Heart right ventricle (tissue), 16 donors: ENCODE results near the gene FAM227A. TPM values are rescaled to one million over a fixed set of nuclear protein-coding genes. Genes with fewer than 3 reads are reported as not detected.

Source experiments
- ATAC-seq, 8 donors: fragments of 200-7000 bp; cut with Tn5 transposase; one replicate each; pipeline ENCODE4 v1.9.1; 2020; ENCODE audit warnings: mild to moderate bottlenecking in 8 of 8, moderate library complexity in 8 of 8, moderate number of reproducible peaks in 1 of 8
- DNase-seq, 2 donors: peaks; one replicate each; pipeline ENCODE4 v3.0.0-alpha.2; 2020
- H3K27ac ChIP-seq, 10 donors: fragments of 200-600 bp; sonication (generic) in 2 of 10; one replicate each; pipeline versions ENCODE4 v1.5.0 to v1.8.0; 2020 to 2022; ENCODE audit warnings: mild to moderate bottlenecking in 3 of 10
- H3K27me3 ChIP-seq, 7 donors: fragments of 200-600 bp; one replicate each; pipeline ENCODE4 v1.8.0; 2021 to 2022; ENCODE audit warnings: mild to moderate bottlenecking in 2 of 7
- H3K36me3 ChIP-seq, 9 donors: fragments of 200-600 bp; sonication (generic) in 1 of 9; one replicate each; pipeline versions ENCODE4 v1.5.0 to v1.8.0; 2020 to 2022; ENCODE audit warnings: mild to moderate bottlenecking in 2 of 9
- H3K4me1 ChIP-seq, 9 donors: fragments of 200-600 bp; sonication (generic) in 1 of 9; one replicate each; pipeline versions ENCODE4 v1.5.0 to v1.8.0; 2020 to 2022; ENCODE audit warnings: mild to moderate bottlenecking in 4 of 9
- H3K4me3 ChIP-seq, 10 donors: fragments of 200-600 bp; sonication (generic) in 2 of 10; one replicate each; pipeline versions ENCODE4 v1.5.0 to v1.8.0; 2020 to 2022; ENCODE audit warnings: mild to moderate bottlenecking in 7 of 10, moderate library complexity in 2 of 10
- H3K9me3 ChIP-seq, 11 donors: fragments of 200-600 bp in 10 of 11; sonication (generic) in 2 of 11; one replicate each; pipeline versions ENCODE4 v1.5.0 to v1.8.0; 2013 to 2022; ENCODE audit warnings: mild to moderate bottlenecking in 2 of 11, control low read depth in 1 of 11, moderate library complexity in 1 of 11
- CTCF ChIP-seq, 9 donors: fragments of 200-600 bp; sonication (generic) in 2 of 9; IDR thresholded peaks; one replicate each; pipeline versions ENCODE4 v1.5.0 to v1.8.0; 2021 to 2022; ENCODE audit warnings: antibody characterized with exemption in 9 of 9, mild to moderate bottlenecking in 5 of 9, moderate library complexity in 1 of 9
- WGBS, 2 donors: extraction: QIAGEN DNeasy Blood & Tissue Kit; methylation state at CpG; one replicate each; pipeline ENCODE4 v1.1.7; 2013; ENCODE audit warnings: inconsistent platforms in 1 of 2; 5-methylcytosine and 5-hydroxymethylcytosine counted together
- intact Hi-C, 10 donors: fragments of 100-400 bp; cut with DNase I; formaldehyde crosslinking; loops; one replicate each; pipeline versions ENCODE4 v1.11.1 to v1.14.2; 2022
- polyA plus RNA-seq, 2 donors: library from polyadenylated mRNA; stranded (reverse); fragments of 200-250 nt; gene quantifications; one replicate each; pipeline ENCODE4 v1.2.3, GENCODE V29; 2013
- total RNA-seq, 10 donors: library from RNA; stranded (reverse); fragmentation: NEBNext Ultra II Directional in 3 of 10; extraction: Animal tissue kit (Norgen Biotek cat#: 25700) in 3 of 10; gene quantifications; one replicate each; pipeline versions ENCODE4 v1.2.1 to v1.2.4, GENCODE V29; 2021 to 2023
- donor health status: Arrhythmogenic right ventricular cardiomyopathy.
- donor health status: ischemic (EF 13 %, LVEDD 7.1; RV severe dilation, severe dysfunction).
- donor health status: healthy with polysubstance abuse.
- donor health status: DM: no; HTN: yes; CAD: no.
- donor health status: DM: no; HTN: no; CAD: no.
- donor health status: ischemic (EF 25% LVEDD 6.9; RV normal size, moderate dysfunction).
- donor health status: ischemic (EF 25% LVEDD 5.7; RV mildly dilated, moderate dysfunction).
- donor health status: healthy.
- donor health status: DM: yes; HTN: yes; CAD: no.
- donor health status: Ischemic cardiomyopathy.
- donor health status: ischemic (EF 35%, LVEDD 5.7; RV mildly dilated, moderate dysfunction).
- donor health status: nonischemic (EF 11% LVEDD 7.7; RV severe dilation, severe dysfunction).
- donor health status: DM: yes; HTN: yes; CAD: no.
- donor health status: PGD.
- donor health status: ischemic (EF 29% LVEDD 5.4; RV normal size, mild dysfunction).
- donor health status: nonischemic (EF 23%, LVEDD 6.1; RV moderate dilation, normal function).

FAM227A gene
- total and polyA plus RNA-seq, 12 donors = 0.11 to 0.97 (median 0.46) TPM

GRCh38 chr22:38638216-38638615 lies 18.0 kb downstream of the FAM227A start:
- DNase-seq (no peak), ATAC-seq (no peak)
- intact Hi-C loops = no loop called here
- no peak for TF ChIP-seq CTCF (IDR thresholded peaks at IDR 0.05)
- Histone ChIP-seq H3K36me3 (peaks cover 0 to 4% (median 0%) of the 10 kb centered on the region in 9 donors), H3K27me3 (no peaks in the 10 kb centered on the region), H3K9me3 (no peaks in the 10 kb centered on the region), H3K4me1 (no peaks in the 10 kb centered on the region), H3K4me3 (no peak overlapping the region), H3K27ac (no peak overlapping the region)
- WGBS, 2 donors = 76 to 79% methylated on average over 2 of the region's 2 CpGs

- WGBS, 2 donors = 87 to 92% methylated on average over 3 of the region's 3 CpGs
- ATAC-seq (no peak), DNase-seq (no peak)
- H3K36me3 ChIP-seq = peaks cover 0 to 12% (median 0%) of the 10 kb centered on the region in 9 donors
- no peaks in the 10 kb centered on the region for H3K27me3 ChIP-seq
- no peak overlapping the region for H3K27ac ChIP-seq
- H3K9me3 ChIP-seq = no peaks in the 10 kb centered on the region
- no peaks in the 10 kb centered on the region for H3K4me1 ChIP-seq
- no peak overlapping the region for H3K4me3 ChIP-seq
- TF ChIP-seq CTCF (IDR thresholded peaks at IDR 0.05) = no peak
- intact Hi-C loops = no loop called here
Observed at GRCh38 chr22:38632528-38632927, 23.7 kb downstream of the FAM227A start.

GRCh38 chr22:38631724-38632123 lies 24.5 kb downstream of the FAM227A start:
- no peak for TF ChIP-seq CTCF (IDR thresholded peaks at IDR 0.05)
- 82 to 87% methylated on average over 9 of the region's 9 CpGs for WGBS, 2 donors
- Histone ChIP-seq H3K9me3 (no peaks in the 10 kb centered on the region), H3K27me3 (no peaks in the 10 kb centered on the region), H3K4me3 (no peak overlapping the region), H3K4me1 (no peaks in the 10 kb centered on the region), H3K27ac (no peak overlapping the region), H3K36me3 (peaks cover 0 to 12% (median 0%) of the 10 kb centered on the region in 9 donors)
- DNase-seq (no peak), ATAC-seq (no peak)
- intact Hi-C loops = no loop called here

- Histone ChIP-seq H3K27ac (no peak overlapping the region), H3K4me3 (no peak overlapping the region), H3K36me3 (peaks cover 0 to 12% (median 0%) of the 10 kb centered on the region in 9 donors), H3K27me3 (no peaks in the 10 kb centered on the region), H3K4me1 (no peaks in the 10 kb centered on the region), H3K9me3 (no peaks in the 10 kb centered on the region)
- intact Hi-C loops = no loop called here
- TF ChIP-seq CTCF (IDR thresholded peaks at IDR 0.05) = no peak
- no peak for DNase-seq
- no peak for ATAC-seq
- 90 to 91% methylated on average over 4 of the region's 4 CpGs for WGBS, 2 donors
Observed at GRCh38 chr22:38629108-38629507, 27.1 kb downstream of the FAM227A start.
